Kasumi-1 (cell line): ENCODE measurements around the gene CNOT3.
"Not testable (repeated sequence)": the region's sequence is repeated elsewhere in the genome, so short reads cannot be mapped to it uniquely, and the experiment has no call there.

Source experiments
- DNase-seq, 2 experiments: peaks; one replicate each; lab custom pipeline; 2025; lab: John Stamatoyannopoulos, UW

Gene CNOT3

GRCh38 chr19:54169149-54169740, 31.7 kb downstream of the CNOT3 start:
- DNase-seq = no peak

- DNase-seq = not testable (repeated sequence)
Measured at GRCh38 chr19:54171736-54172431, 34.3 kb downstream of the CNOT3 start.

GRCh38 chr19:54172471-54173358, 35.2 kb downstream of the CNOT3 start, which contains the start of gene TMC4:
TSS of gene TMC4 (minus strand) at chr19:54173160. CDS start at chr19:54173117, 43 bp downstream.
- DNase-seq = peak in 1 of 2 experiments; percentile 10

GRCh38 chr19:54173359-54173699, 35.8 kb downstream of the CNOT3 start:
- no peak for DNase-seq

- no peak for DNase-seq
Measured at GRCh38 chr19:54173951-54174834, 36.6 kb downstream of the CNOT3 start.

- DNase-seq = peak in 1 of 2 experiments; percentile 13
Measured at GRCh38 chr19:54178581-54179261, 41.2 kb downstream of the CNOT3 start.

GRCh38 chr19:54179262-54179852, 41.8 kb downstream of the CNOT3 start:
- no peak for DNase-seq

GRCh38 chr19:54179921-54180461, 42.4 kb downstream of the CNOT3 start:
- peak in 1 of 2 experiments; percentile 27 for DNase-seq

GRCh38 chr19:54180691-54181091, 43.1 kb downstream of the CNOT3 start:
- DNase-seq = no peak

- DNase-seq = not testable (repeated sequence)
Measured at GRCh38 chr19:54181894-54182293, 44.3 kb downstream of the CNOT3 start.

- no peak for DNase-seq
Measured at GRCh38 chr19:54183431-54183830, 45.9 kb downstream of the CNOT3 start.

- DNase-seq = no peak
Measured at GRCh38 chr19:54186351-54186750, 48.8 kb downstream of the CNOT3 start.

GRCh38 chr19:54186934-54187381, 49.4 kb downstream of the CNOT3 start:
- no peak for DNase-seq

- peak; percentile 85 to 89 for DNase-seq
Measured at GRCh38 chr19:54188215-54188871, 50.8 kb downstream of the CNOT3 start.

GRCh38 chr19:54189145-54189734, 51.7 kb downstream of the CNOT3 start, which contains the start of gene MBOAT7:
TSS of gene MBOAT7 (minus strand) at chr19:54189580. CDS start at chr19:54188508, 1,072 bp downstream.
- no peak for DNase-seq

GRCh38 chr19:54189735-54190502, 52.4 kb downstream of the CNOT3 start:
- peak; percentile 99 for DNase-seq

GRCh38 chr19:54190503-54191010, 53.0 kb downstream of the CNOT3 start:
- DNase-seq = peak; percentile 99
